ENCODE measurements around the gene ROBO1. TPM values are rescaled to one million over a fixed set of nuclear protein-coding genes. Genes with fewer than 3 reads are reported as not detected.

Gene ROBO1
- total RNA-seq, 1 donor from 2014 or later, result 31.7 TPM

DNA sequence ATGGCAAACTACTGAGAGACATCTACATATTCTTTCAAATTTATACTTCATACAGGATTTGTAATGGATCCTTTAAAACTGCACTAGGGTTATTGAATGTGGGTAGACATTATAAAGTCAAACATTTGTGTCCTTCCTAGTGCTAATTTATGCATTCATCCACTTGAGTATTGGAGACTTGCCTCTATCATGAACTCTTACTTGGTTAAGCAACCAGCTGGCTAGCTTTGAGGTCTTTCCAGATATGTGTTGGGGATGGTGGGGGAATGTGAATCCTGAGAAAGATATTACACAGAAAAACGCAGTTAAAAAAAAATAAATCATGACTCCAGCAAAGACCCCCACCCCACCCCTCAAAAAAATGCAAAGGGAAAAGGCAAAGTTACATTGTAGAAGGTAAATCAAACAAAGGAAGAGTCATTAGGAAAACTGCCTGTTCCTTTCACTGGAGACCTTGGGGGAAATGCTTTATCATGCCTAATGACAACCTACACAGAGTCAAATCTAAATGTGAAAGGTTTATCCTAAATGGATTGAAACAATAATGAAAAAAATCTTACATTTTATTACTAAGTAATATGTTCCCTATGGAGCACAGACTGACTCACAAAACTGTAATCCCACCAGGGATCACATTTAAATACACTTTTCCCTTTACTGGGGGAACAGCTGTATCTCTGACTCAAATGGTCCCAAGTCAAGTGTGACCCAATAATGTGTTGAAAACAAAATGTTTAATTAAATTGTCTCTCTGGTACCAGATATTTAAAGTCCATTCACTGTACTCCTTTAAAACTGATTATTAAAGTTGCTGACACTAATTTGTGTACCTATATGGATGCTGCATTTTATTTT, 522.3 kb downstream of the ROBO1 start:
- H3K27me3 ChIP-seq (ENCODE audit: control insufficient read depth, insufficient read depth, low read length), result no peaks in the 10 kb centered on the region
- no peak overlapping the region for H3K4me3 ChIP-seq (ENCODE audit: low read depth, low read length)
- TF ChIP-seq, protein P1, sequence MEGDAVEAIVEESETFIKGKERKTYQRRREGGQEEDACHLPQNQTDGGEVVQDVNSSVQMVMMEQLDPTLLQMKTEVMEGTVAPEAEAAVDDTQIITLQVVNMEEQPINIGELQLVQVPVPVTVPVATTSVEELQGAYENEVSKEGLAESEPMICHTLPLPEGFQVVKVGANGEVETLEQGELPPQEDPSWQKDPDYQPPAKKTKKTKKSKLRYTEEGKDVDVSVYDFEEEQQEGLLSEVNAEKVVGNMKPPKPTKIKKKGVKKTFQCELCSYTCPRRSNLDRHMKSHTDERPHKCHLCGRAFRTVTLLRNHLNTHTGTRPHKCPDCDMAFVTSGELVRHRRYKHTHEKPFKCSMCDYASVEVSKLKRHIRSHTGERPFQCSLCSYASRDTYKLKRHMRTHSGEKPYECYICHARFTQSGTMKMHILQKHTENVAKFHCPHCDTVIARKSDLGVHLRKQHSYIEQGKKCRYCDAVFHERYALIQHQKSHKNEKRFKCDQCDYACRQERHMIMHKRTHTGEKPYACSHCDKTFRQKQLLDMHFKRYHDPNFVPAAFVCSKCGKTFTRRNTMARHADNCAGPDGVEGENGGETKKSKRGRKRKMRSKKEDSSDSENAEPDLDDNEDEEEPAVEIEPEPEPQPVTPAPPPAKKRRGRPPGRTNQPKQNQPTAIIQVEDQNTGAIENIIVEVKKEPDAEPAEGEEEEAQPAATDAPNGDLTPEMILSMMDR (IDR thresholded peaks at IDR 0.05; ENCODE audit: insufficient read depth, low read length, poor library complexity, severe bottlenecking), result no peak
- no peak for DNase-seq (ENCODE audit: low read depth)
- no peaks in the 10 kb centered on the region for H3K36me3 ChIP-seq (ENCODE audit: control insufficient read depth, insufficient read depth, low read length)

DNA sequence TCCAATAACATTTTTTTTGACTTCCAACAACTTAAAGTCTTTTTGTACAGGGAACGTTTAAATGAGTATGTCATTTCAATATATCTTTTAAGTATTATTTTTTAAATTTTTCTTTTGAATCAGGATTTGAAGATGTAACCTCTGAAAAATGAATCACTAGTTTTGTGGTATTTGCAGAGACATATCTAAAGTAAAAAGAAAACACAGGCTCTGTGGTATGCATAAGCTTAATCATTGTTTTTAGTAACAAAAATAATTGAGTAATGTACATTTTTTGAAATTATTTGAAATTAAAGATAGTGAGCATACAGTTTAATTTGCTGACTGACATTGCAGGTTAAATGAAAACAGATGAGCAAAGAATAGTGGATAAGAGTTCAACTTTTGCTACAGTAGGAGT, 531.3 kb downstream of the ROBO1 start:
- H3K36me3 ChIP-seq (ENCODE audit: control insufficient read depth, insufficient read depth, low read length), result no peaks in the 10 kb centered on the region
- no peak for DNase-seq (ENCODE audit: low read depth)
- no peak overlapping the region for H3K4me3 ChIP-seq (ENCODE audit: low read depth, low read length)
- H3K27me3 ChIP-seq (ENCODE audit: control insufficient read depth, insufficient read depth, low read length), result no peaks in the 10 kb centered on the region
- TF ChIP-seq, protein P1 (IDR thresholded peaks at IDR 0.05; ENCODE audit: insufficient read depth, low read length, poor library complexity, severe bottlenecking), result no peak

DNA sequence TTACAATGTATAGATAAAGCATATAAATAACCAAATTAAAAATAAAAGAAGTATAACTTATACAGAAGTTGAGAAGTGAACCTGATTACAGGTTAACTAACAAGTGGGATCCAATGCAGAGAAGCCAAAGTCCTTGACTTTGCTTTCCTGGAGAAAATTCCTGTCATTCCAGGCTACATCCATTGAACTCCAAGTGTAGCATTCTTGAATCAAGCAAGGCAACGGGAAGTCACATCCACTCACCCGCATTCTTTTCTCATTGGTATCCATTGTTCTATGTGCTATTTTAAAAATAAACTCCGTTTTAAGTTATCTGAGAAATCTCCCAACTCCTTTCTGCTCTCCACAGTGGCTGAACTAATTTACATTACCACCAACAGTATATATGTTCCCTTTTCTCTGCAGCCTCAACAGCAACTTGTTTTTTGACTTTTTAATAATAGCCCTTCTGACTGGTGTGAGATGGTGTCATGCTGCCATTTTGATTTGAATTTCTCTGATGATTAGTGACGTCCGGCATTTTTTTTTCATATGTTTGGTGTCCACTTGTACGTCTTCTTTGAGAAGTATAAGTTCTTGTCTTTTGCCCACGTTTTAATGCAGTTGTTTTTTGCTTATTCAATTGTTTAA, 534.3 kb downstream of the ROBO1 start:
- TF ChIP-seq, protein P1 (IDR thresholded peaks at IDR 0.05; ENCODE audit: insufficient read depth, low read length, poor library complexity, severe bottlenecking), result no peak
- no peaks in the 10 kb centered on the region for H3K27me3 ChIP-seq (ENCODE audit: control insufficient read depth, insufficient read depth, low read length)
- DNase-seq (ENCODE audit: low read depth), result no peak

DNA sequence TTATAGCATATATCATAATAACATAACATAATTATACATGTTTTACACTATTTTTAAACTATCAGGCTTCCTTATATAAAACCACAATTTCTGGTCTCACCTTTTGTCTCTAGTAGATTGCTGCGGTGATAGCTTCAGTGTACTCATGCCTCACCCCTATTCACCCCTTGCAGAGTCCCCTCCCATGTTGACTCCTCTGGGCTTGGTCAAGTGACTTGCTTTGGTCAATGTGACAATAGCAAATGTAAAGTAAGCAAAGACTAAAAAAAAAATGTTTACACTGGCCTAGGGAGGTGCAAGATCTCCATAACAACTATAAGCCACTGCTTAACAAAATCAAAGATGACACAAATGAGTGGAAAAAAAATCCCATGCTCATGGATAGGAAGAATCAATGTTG, 537.5 kb downstream of the ROBO1 start:
- Histone ChIP-seq H3K36me3 (ENCODE audit: control insufficient read depth, insufficient read depth, low read length) (no peaks in the 10 kb centered on the region), H3K4me3 (ENCODE audit: low read depth, low read length) (no peak overlapping the region), H3K27me3 (ENCODE audit: control insufficient read depth, insufficient read depth, low read length) (no peaks in the 10 kb centered on the region)
- DNase-seq (ENCODE audit: low read depth), result no peak
- TF ChIP-seq, protein P1 (IDR thresholded peaks at IDR 0.05; ENCODE audit: insufficient read depth, low read length, poor library complexity, severe bottlenecking), result no peak

More for the DNA sequence above, 534.3 kb downstream of the ROBO1 start:
- Histone ChIP-seq H3K36me3 (ENCODE audit: control insufficient read depth, insufficient read depth, low read length) (no peaks in the 10 kb centered on the region), H3K4me3 (ENCODE audit: low read depth, low read length) (no peak overlapping the region)

DNA sequence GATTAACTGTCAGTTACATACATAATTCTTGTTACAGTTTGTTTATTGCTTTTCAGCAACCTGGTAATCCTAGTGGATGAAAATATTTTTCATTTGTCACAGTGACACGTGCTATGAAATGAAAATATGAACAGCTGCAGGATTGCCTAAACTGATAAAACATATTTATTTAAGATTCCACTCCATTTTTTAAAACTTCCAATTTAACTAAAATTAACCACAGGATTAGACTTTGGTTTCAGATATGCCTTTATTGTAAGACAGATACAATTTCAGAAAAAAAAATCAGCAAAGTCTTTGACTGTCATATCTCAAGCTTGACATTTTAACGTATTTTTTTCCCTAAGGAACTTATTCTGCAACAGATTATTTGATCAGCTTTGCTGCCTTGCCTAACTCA, 550.7 kb downstream of the ROBO1 start:
- Histone ChIP-seq H3K27me3 (ENCODE audit: control insufficient read depth, insufficient read depth, low read length) (no peaks in the 10 kb centered on the region), H3K36me3 (ENCODE audit: control insufficient read depth, insufficient read depth, low read length) (no peaks in the 10 kb centered on the region), H3K4me3 (ENCODE audit: low read depth, low read length) (no peak overlapping the region)
- DNase-seq (ENCODE audit: low read depth), result no peak
- TF ChIP-seq, protein P1 (IDR thresholded peaks at IDR 0.05; ENCODE audit: insufficient read depth, low read length, poor library complexity, severe bottlenecking), result no peak
